ENCODE measurements around the gene NOMO2. TPM values are rescaled to one million over a fixed set of nuclear protein-coding genes. Genes with fewer than 3 reads are reported as not detected.
"Not testable (repeated sequence)": the region's sequence is repeated elsewhere in the genome, so short reads cannot be mapped to it uniquely, and the experiment has no call there.

The NOMO2 gene
- total RNA-seq, 2 donors from 2014 or later = 59.0 to 85.3 TPM

DNA sequence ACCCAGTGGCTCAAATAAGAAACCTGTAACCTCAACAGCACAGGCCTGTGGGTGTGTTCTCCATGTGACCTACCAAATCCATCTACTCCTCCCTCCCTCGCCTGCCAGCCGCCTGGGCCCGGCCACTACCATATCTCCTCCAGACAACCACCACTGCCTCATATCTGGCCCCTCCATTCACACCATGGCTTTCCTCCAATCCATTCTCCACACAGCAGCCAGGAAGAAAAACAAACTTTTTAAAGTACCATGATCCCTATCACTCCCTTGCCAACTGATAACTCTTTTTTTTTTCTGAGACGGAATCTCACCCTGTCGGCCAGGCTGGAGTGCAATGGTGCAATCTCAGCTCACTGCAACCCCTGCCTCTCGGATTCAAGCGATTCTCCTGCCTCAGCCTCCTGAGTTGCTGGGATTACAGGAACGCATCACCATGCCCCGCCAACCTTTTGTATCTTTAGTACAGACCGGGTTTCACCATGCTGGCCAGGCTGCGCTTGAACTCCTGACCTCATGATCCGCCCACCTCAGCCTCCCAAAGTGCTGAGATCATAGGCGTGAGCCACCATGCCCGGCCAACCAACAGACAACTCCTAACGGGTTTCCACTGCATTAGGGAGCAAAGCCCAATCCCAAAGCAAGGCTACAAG lies 26.3 kb downstream of the NOMO2 start:
- H3K4me3 ChIP-seq; DNase-seq (ENCODE audit: low spot score); H3K27ac ChIP-seq; H3K4me1 ChIP-seq (replicated peaks); H3K36me3 ChIP-seq; H3K27me3 ChIP-seq (replicated peaks; ENCODE audit: insufficient read depth); intact Hi-C loops (cut with DNase I); H3K9me3 ChIP-seq: not testable (repeated sequence)
- WGBS = 85% methylated on average over 12 of the region's 15 CpGs

GRCh38 chr16:18534308-18534707 lies 27.6 kb downstream of the NOMO2 start:
- WGBS = 100% methylated on average over 1 of the region's 4 CpGs
- H3K4me1 ChIP-seq (replicated peaks); H3K4me3 ChIP-seq; H3K36me3 ChIP-seq; H3K27me3 ChIP-seq (replicated peaks; ENCODE audit: insufficient read depth); H3K9me3 ChIP-seq; intact Hi-C loops (cut with DNase I); H3K27ac ChIP-seq; DNase-seq (ENCODE audit: low spot score): not testable (repeated sequence)

DNA sequence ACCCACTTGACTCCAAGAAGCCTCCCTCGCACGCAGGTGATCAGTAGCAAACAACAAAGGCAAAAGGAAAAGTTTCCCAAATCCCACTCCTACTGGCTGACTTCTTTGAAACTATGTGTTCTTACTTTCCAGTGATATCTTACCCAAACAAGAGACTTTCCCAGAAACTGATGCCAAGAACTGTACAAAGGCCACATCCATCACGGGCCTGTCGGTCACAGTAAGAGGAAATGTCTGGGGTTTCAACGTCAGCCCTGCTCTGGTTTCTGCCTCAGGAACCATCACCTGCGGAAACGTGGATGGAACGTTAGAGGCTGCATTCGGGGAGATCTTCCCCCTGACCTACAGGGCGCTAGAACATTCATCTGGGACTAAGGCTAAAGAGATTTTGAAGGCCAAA lies 30.6 kb downstream of the NOMO2 start:
- H3K27me3 ChIP-seq (replicated peaks; ENCODE audit: insufficient read depth); H3K27ac ChIP-seq; intact Hi-C loops (cut with DNase I); H3K4me1 ChIP-seq (replicated peaks); DNase-seq (ENCODE audit: low spot score); H3K9me3 ChIP-seq; H3K4me3 ChIP-seq; H3K36me3 ChIP-seq: not testable (repeated sequence)
- WGBS = 93% methylated on average over 3 of the region's 10 CpGs

DNA sequence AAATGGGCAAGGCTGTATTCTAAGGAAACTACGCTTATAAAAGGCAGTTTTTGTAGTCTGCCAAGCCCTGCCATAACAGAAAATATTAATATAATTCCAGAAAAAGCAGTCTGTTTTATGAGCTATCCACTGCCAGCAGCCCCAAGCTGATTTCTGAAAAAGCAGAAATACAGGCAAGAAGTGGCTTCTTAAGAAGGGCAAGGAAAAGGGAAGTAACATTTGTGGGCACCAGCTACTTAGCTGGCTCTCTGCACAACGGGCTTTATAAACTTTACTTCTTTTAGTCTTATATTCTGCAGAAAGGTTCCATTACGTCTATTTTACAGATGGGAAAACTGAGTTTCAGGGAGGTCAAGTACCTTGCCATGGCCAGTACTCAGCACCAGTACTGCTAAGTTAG lies 31.6 kb downstream of the NOMO2 start:
- H3K9me3 ChIP-seq; H3K4me3 ChIP-seq; H3K27ac ChIP-seq; H3K4me1 ChIP-seq (replicated peaks); DNase-seq (ENCODE audit: low spot score); H3K27me3 ChIP-seq (replicated peaks; ENCODE audit: insufficient read depth); intact Hi-C loops (cut with DNase I); H3K36me3 ChIP-seq: not testable (repeated sequence)
- WGBS = 80% methylated on average over 1 of the region's 3 CpGs

GRCh38 chr16:18526547-18526946 lies 35.4 kb downstream of the NOMO2 start:
- H3K9me3 ChIP-seq; intact Hi-C loops (cut with DNase I); H3K4me3 ChIP-seq; H3K27ac ChIP-seq; DNase-seq (ENCODE audit: low spot score); H3K36me3 ChIP-seq; H3K4me1 ChIP-seq (replicated peaks); H3K27me3 ChIP-seq (replicated peaks; ENCODE audit: insufficient read depth): not testable (repeated sequence)
- WGBS = 83% methylated on average over 2 of the region's 4 CpGs

DNA sequence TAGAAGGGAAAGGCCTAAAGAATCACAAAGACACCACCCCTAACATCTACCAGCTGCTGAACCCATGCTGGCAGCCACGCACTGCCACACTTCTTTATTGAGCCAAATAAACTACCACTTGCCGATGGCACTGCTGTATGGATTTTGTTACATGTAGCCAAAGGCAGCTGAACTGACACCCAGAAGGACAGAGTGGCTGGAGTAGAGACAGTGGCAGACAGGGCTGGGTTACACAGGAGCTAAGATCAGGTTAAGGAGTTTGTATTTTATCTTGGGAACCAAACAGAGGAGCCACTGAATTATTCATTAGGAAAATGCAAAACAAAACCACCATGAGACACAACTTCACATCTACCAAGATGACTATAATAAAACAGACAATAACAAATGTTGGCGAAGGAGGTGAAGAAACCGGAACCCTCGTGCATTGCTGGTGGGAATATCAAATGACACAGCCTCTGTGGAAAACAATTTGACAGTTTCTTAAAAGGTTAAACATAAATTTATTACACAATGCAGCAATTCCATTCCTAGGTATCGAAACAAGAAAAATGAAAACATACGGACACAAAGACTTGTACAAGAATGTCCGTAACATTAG lies 35.9 kb downstream of the NOMO2 start:
- H3K36me3 ChIP-seq; H3K9me3 ChIP-seq; H3K4me1 ChIP-seq (replicated peaks); H3K4me3 ChIP-seq; intact Hi-C loops (cut with DNase I); DNase-seq (ENCODE audit: low spot score); H3K27me3 ChIP-seq (replicated peaks; ENCODE audit: insufficient read depth); H3K27ac ChIP-seq: not testable (repeated sequence)
- WGBS = 99% methylated on average over 7 of the region's 8 CpGs

- H3K4me1 ChIP-seq (replicated peaks); H3K27ac ChIP-seq; H3K36me3 ChIP-seq; H3K9me3 ChIP-seq; H3K27me3 ChIP-seq (replicated peaks; ENCODE audit: insufficient read depth); intact Hi-C loops (cut with DNase I); DNase-seq (ENCODE audit: low spot score); H3K4me3 ChIP-seq: not testable (repeated sequence)
- WGBS = 100% methylated on average over 1 of the region's 9 CpGs
These were observed 39.3 kb downstream of the NOMO2 start for GRCh38 chr16:18522637-18523036.

GRCh38 chr16:18521445-18522181 lies 40.3 kb downstream of the NOMO2 start:
- H3K27ac ChIP-seq; H3K4me1 ChIP-seq (replicated peaks); H3K36me3 ChIP-seq; DNase-seq (ENCODE audit: low spot score); intact Hi-C loops (cut with DNase I); H3K27me3 ChIP-seq (replicated peaks; ENCODE audit: insufficient read depth); H3K4me3 ChIP-seq; H3K9me3 ChIP-seq: not testable (repeated sequence)
- no CpG with 5 or more reads among the region's 15 CpGs for WGBS

DNA sequence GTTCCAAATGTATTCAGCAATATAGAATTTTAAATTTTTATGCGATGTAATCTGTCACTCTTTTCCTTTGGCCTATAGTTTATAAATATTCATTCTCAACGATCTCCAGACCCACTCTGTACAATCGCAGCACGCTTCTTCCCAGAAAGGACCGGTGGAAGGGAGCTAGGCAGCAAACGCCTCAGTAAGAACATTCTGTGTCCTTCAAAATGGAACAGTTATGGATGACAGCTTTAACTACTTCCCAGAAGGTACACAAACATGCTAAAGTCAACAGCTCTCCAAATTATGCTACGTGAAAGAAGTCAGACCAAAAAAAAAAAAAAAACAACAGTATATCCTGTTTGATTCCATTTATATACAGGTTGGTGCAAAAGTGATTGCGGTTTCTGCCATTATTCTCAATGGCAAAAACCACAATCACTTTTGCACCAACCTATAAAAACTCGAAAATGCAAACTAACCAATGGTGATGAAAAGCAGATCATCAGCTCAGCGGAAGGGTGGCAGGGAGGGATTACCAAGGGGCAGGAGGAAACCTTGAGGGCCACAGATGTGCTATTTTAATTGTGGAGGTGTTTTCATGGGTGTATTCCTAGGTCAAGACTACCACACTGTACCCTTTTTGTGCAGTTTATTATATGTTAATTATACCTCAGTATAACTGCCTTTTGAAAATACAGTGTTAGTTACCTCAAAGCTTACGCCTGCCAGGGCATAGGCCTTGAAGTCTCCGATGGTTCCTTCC lies 43.2 kb downstream of the NOMO2 start:
- WGBS = no CpG with 5 or more reads among the region's 12 CpGs
- H3K36me3 ChIP-seq; DNase-seq (ENCODE audit: low spot score); H3K4me1 ChIP-seq (replicated peaks); H3K9me3 ChIP-seq; H3K4me3 ChIP-seq; intact Hi-C loops (cut with DNase I); H3K27ac ChIP-seq; H3K27me3 ChIP-seq (replicated peaks; ENCODE audit: insufficient read depth): not testable (repeated sequence)

DNA sequence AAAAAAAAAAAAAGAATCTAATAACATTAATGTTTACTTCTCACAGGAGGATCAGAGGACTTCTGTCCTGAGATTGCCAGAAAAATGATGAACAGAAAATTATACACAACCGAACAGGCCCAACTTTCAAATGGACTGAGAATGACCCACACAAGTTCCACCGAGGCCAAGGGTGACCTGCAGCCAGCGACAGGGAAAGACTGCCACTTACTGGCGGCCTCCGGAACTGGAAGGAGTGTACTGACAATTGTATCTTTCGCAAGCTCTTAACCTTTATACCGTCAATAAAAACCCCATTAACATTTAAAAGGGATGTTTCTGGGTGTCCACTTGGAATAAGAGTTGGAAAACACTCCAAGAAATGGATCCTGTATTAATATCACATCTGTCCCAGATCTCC lies 63.5 kb downstream of the NOMO2 start:
- H3K27ac ChIP-seq; H3K9me3 ChIP-seq; DNase-seq (ENCODE audit: low spot score); H3K27me3 ChIP-seq (replicated peaks; ENCODE audit: insufficient read depth); H3K36me3 ChIP-seq; intact Hi-C loops (cut with DNase I); H3K4me3 ChIP-seq; H3K4me1 ChIP-seq (replicated peaks): not testable (repeated sequence)
- WGBS = no CpG with 5 or more reads among the region's 7 CpGs

DNA sequence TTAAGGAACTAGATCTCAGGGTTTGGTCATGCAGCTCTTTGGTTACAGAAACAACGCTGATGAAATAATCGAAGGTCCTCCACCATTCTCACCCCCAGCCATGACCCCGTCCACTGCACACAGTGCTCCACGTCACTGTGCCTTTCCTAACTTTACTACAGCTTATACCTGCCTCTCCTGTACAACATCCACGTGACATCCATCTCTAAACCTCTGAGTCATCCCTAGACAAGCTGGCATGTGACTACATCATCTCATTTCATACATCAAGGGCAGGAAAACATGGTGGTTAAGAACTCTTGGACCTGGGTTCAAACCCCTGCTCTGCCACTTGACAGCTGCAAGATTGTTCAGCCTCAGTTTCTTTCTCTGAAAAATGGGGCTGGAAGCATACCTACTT lies 64.9 kb downstream of the NOMO2 start:
- H3K9me3 ChIP-seq; H3K36me3 ChIP-seq; H3K4me1 ChIP-seq (replicated peaks); H3K27ac ChIP-seq; H3K27me3 ChIP-seq (replicated peaks; ENCODE audit: insufficient read depth); DNase-seq (ENCODE audit: low spot score); intact Hi-C loops (cut with DNase I); H3K4me3 ChIP-seq: not testable (repeated sequence)
- WGBS = no CpG with 5 or more reads among the region's 5 CpGs
